Measurements from ENCODE around the gene TMEM178A.
"Not testable (repeated sequence)": the region's sequence is repeated elsewhere in the genome, so short reads cannot be mapped to it uniquely, and the experiment has no call there.

Gene TMEM178A

DNA sequence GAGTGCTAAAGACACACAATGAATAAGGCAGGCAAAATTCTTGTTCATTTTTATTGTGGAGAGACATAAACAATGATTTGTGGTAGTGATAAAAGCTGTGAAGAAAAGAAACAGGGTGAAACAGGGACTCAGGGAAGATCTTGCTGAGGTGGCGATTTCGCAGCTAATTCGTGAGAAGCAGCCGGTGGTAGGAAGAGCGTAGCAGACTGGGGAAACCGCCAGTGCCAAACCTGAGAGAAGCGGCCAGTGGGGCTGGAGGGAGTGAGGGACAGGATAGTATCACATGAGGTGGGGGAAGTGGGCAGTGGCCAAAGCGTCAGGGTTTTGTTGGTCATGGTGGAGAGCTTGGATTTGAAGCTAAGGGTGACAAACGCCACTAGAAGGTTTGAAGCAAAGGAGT, 42.3 kb downstream of the TMEM178A start:
- in situ Hi-C loops (cut with MboI; ENCODE audit: low sequenced_read_pairs) = no loop called here

DNA sequence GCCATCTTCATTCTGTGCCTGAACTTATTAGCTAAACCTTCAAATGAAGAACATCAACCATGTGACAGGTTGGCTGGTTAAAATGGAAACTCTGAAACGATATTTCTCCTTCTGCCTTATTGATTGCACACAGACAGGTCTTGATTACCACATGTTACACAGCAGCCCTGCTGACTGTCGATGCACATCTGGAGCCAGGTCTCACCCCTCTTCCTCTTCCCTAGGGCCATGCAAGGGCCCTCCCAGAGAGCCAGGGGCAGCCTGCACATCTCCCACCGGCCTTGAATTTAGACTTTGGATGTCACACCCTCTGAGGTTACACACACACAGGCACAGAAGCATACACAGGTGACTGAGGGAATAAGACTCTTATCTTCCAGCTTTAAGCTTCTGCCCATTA, 45.1 kb downstream of the TMEM178A start:
- in situ Hi-C loops (cut with MboI; ENCODE audit: low sequenced_read_pairs) = no loop called here

DNA sequence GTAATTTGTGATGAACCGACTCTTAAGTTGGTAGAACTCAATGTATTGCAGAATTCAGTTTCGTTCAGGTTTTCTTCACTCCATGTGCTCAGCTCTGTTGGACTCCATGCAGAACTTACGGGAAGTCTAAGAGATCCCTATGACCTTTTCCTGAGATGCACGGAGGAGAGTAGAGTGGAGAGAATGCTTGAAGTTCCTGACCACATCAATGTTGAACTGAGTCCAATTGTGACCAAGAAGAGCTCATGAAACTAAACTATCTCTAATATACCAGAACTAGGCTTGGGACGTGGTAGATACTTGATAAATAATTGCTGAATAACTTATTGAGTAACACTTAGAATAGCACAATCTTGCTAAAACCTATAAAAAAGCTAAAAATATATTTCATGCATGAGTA, 47.2 kb downstream of the TMEM178A start:
- in situ Hi-C loops (cut with MboI; ENCODE audit: low sequenced_read_pairs) = no loop called here

DNA sequence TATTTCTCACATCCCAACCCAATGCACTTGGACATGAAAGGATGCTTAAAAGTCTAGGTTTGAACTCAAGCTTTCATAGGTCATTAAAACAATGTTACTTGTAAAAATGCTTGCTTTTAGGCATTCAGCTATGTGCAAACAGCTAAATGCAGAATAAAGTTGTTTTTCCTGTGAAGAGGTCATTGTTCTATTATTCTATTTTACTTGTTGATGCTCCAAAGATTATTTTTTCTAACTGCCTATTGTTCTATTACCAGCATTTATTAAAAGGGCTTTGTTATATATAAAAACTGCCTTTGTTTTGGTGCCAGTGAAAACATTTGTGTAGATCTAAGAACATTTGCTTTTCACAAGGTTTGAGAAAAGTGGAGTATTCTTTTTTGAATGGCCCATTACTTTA, 49.4 kb downstream of the TMEM178A start:
- in situ Hi-C loops (cut with MboI; ENCODE audit: low sequenced_read_pairs) = no loop called here

DNA sequence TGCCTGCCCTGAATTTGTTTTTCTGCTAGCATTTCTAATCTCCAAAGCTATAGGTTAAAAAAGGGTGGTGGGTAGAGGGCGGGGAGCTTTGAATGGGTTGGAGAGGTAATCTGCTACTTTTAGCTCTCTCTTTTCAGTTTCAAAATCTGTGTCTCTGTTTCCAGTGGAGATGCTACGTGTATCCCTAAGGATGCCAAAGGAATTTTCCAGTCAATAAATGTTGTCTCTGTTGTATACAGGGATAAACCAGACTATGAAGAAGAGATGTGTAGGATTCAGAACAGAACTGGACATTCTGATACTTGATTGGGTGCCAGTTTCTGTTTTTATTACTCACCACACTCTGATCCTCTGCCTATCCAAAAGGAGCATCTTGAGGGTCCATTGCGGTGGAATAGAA, 50.1 kb downstream of the TMEM178A start:
- in situ Hi-C loops (cut with MboI; ENCODE audit: low sequenced_read_pairs) = no loop called here

DNA sequence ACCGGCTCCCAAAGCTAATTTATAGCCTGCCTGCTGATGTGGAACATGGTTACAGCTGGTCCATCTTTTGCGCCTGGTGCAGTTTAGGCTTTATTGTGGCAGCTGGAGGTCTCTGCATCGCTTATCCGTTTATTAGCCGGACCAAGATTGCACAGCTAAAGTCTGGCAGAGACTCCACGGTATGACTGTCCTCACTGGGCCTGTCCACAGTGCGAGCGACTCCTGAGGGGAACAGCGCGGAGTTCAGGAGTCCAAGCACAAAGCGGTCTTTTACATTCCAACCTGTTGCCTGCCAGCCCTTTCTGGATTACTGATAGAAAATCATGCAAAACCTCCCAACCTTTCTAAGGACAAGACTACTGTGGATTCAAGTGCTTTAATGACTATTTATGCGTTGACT, 51.4 kb downstream of the TMEM178A start:
- in situ Hi-C loops (cut with MboI; ENCODE audit: low sequenced_read_pairs) = no loop called here

DNA sequence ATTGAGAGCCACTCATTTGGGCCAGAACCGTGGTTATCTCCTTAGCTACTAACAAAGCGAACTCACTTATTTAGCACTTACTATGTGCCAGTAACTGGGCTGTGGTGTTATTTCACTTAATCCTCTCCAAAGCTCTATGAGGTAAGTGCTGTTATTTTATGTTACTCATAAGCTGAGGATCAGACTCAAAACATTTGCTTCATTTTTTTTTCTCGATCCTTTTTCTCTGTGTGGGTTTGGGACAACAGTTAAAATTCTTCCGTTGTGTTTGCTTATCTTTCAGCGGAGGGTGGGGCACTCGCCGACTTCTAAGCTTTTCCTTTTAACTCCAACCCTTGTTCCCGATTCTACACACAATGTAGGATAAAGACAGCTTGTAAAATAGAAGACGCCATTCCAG, 52.8 kb downstream of the TMEM178A start:
- in situ Hi-C loops (cut with MboI; ENCODE audit: low sequenced_read_pairs) = no loop called here

DNA sequence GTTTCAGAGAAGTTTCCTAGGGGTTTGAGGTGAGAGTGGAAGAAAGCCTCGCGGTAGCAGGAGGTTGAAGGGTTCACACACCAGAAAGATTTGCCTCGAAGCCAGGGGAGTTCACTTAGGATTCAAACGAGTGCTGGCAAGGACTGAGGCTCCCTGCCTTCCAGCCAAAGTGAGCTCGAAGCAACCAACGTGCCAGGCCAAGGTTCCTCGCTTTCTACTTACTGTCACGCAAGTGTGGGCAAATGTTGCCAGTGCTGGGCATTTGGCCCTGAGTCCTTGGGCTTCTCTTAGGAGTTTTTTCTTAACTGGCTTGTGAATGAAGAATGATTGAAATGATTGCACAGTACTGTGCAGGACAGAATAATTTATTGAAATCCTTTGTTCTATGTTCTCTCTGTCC, 53.6 kb downstream of the TMEM178A start:
- in situ Hi-C loops (cut with MboI; ENCODE audit: low sequenced_read_pairs) = no loop called here

DNA sequence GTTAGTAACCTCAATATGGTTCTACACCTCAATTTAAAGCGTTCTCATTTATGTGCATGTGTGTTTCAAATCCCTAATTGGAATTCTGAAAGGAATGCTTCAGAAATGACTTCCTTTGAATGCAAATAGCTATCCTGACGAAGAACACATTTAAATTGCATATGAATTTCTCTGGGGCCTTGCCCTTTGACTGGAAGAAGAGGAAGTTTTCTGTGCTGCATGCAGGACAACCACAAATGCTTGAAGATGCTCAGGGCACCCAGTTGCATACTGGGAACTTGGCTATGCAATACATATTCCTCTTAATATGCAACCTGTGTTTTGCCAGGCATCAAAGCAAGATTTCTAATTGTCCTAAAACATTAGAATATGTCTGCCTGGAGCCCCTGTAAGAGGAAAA, 55.3 kb downstream of the TMEM178A start:
- in situ Hi-C loops (cut with MboI; ENCODE audit: low sequenced_read_pairs) = no loop called here

DNA sequence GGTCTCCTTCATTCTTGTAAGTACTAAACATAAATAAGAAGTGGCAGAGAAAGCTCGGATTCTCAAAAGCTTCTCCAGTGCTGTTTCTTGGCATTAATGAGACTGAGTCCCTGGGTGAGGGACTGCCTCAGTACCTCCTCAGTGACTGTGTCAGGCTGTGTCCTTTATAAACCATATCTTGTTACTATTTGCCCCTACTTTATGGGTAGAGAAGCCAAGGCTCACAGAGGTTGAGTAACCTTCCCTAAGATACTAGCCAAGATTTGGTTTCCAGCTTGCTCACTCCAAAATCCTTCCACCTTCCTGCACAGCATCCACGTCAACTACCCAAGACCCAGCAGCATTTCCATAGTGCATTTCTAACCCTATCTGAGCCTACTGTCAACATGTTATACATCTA, 57.8 kb downstream of the TMEM178A start:
- in situ Hi-C loops (cut with MboI; ENCODE audit: low sequenced_read_pairs) = no loop called here

DNA sequence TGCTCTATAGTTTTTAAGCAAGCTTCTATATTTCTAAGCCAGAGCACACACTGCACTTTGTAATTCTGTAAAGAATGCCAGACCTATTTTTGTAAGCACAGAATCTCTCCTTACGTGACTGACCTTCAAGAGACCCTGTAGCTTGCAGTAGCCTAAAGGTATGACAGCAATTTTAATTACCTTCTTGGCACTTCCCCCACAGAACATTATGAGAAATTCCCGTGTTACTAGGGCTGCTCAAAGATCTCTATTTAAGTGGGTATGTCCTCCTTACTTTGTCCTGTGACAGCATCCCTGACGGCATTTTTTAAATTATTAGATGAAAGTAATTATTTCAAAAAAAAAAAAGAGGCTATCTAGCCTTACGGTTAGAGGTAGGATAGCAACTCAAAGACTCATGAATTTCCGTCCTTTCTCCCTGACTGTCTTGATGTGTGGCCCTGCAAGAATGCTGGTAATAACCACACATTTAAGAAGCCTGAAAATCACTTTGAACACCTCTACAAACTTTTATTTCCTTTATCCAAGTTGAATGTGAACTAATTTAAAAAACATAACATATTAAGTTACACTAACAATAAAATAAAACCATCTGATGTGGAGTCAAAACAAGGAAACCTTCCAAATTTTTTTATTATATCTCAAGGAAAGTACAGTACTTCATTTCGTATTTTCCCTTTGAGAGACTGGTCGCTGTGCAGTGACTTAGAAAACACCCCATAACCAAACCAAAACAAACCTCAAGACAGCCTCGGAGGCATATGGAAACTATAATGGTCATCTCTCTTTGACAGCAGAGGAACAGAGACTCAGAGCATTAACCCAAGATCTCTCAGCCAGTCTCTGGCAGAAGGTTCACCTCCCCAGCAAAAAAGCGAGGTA, 58.5 kb downstream of the TMEM178A start:
- in situ Hi-C loops (cut with MboI; ENCODE audit: low sequenced_read_pairs) = no loop called here

DNA sequence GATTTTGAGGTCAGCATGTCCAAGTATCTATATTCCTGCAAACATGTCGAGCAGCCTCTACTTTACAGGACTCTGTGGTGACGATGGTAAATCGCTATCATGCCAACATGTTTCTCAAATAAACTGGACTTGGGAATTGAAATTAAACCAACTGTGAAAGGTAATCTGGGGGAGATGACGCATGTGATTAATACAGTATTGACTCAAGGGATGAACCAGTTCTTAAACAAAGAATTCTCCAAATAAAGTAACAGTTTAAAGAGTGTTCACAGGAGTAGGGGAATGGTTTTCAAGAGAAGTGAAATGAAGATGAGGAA, 59.1 kb downstream of the TMEM178A start:
- in situ Hi-C loops (cut with MboI; ENCODE audit: low sequenced_read_pairs) = no loop called here

DNA sequence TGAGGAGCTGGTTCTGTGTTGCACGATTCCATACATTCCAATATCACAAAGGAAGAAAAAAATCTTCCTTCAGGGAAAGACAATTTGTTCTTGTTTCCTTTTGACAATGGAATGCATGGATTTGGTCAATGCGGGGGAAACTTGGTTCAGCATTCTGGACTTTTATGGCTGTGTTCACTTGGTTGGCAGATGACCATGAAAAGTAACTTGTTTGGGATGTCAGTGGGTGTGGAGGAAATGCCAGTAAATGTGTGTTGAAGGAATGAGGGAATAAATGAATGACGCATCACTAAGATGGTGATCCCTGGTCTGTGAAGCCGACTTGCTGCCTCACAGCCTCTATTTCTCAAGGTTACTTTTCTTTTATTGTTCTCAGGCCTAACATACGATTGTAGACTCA, 59.7 kb downstream of the TMEM178A start:
- in situ Hi-C loops (cut with MboI; ENCODE audit: low sequenced_read_pairs) = no loop called here

DNA sequence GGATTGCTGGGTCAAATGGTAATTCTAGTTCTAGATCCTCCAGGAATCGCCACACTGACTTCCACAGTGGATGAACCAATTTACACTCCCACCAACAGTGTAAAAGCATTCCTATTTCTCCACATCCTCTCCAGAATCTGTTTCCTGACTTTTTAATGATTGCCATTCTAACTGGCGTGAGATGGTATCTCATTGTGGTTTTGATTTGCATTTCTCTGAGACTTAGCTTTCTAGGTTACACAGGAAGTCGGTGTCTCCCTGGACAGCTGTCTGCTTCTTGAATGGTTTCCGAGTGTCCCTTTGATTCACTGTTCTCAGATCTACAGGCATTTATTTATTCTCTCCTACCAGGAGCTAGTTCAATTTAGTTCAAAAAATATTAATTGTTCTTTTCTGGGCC, 62.4 kb downstream of the TMEM178A start:
- in situ Hi-C loops (cut with MboI; ENCODE audit: low sequenced_read_pairs) = not testable (repeated sequence)

DNA sequence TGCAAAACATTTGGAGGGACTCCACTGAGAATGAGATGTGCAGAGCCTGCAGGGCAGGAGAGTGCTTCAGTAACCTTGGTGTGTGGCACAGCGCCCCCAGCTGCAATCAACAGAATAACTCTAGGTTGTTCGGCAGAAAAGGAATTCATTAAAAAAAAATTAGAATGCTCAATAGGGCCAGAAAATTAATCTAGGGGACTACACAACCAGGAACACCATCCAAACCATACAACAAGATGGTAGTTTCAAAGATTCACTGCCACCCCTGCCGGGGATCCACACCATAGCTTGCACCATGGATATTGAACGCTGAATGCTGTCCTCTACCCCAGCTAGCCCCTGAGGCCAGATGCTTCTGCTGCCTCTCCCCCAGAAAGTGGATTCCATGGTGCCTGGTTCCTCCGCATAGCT, 63.2 kb downstream of the TMEM178A start:
- in situ Hi-C loops (cut with MboI; ENCODE audit: low sequenced_read_pairs) = no loop called here

DNA sequence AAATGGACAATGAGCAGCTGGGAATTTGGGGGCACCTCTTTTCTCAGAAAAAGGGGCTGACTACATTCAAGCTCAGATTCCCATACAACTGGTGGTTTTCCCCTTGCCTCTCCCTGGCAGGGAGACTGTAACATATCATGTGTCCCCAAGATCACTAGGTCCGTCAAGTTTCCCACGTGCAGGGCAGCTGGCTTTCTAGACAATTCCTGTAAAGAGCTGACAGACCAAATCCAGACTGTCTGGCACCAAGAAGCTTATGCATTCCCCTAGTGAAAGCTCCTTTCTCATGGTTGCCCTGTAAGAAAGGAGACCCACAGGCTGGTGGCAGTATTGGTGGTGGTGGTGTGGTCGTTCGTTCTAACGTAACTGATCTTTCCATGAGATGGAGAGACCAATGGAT, 64.6 kb downstream of the TMEM178A start:
- in situ Hi-C loops (cut with MboI; ENCODE audit: low sequenced_read_pairs) = no loop called here

DNA sequence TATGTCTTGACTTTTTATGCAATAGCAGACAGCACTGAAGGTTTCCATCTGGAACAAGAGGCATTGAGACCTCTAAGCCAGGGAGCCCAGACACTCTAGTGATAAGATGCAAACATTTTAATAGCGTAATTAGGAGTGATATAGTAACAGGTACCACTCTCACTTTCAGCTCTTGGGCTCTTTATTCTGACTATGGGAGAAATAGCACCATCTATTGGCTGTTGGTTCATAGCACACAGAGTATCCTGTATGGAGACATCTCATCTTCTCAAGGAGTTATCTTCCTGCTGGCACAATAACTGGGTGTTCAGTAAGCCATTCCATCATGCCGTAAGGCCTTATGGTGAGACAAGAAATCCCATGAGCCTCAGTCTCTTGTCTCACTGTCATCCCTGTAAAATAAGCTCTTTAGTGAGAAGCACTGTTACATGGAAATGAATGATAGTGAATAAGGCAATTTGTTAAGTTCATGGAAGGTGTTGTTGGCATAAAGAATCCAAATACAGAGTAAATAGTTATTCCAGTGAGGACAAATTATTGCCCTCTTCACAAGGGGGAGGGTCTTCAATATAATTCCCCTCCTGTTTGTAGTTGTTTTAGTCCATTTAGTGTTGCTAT, 65.1 kb downstream of the TMEM178A start:
- in situ Hi-C loops (cut with MboI; ENCODE audit: low sequenced_read_pairs) = no loop called here

DNA sequence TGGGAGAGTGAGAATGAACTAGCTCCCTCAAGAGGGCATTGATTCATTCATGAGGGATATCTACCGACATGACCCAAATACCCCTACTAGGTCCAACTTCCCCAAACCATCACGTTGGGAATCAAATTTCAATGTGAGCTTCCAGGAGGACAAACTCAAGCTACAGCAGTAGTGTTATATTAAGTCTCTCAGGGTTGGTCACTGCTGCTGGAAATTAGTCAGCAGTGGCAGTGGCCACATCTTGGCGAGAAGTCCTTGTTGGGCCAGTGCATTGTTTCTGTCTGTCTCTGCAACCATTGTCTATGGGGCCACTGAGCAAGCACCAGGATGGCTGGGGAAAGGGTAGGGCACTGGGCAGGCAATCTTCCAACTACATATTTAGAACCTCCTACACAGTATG, 65.8 kb downstream of the TMEM178A start:
- in situ Hi-C loops (cut with MboI; ENCODE audit: low sequenced_read_pairs) = no loop called here

DNA sequence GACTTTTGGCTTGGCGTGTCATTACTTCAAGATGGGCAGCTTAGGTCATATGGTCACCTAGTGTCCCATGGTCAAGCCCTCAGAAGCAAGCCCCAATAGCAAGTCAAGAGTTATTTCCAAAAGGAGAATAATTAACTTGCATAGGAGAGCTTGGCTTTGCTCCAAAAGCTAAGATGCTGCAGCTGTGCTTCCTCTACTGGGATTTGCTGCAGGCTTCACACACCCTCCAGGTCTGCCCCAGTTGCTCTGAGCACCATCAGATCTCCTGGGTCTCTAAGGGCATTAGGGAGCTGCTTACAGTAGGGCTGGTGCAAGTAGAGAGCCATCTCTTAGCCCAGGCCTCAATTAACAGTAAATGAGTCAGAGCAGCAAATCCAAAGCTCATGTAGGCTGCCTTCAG, 66.8 kb downstream of the TMEM178A start:
- in situ Hi-C loops (cut with MboI; ENCODE audit: low sequenced_read_pairs) = no loop called here

DNA sequence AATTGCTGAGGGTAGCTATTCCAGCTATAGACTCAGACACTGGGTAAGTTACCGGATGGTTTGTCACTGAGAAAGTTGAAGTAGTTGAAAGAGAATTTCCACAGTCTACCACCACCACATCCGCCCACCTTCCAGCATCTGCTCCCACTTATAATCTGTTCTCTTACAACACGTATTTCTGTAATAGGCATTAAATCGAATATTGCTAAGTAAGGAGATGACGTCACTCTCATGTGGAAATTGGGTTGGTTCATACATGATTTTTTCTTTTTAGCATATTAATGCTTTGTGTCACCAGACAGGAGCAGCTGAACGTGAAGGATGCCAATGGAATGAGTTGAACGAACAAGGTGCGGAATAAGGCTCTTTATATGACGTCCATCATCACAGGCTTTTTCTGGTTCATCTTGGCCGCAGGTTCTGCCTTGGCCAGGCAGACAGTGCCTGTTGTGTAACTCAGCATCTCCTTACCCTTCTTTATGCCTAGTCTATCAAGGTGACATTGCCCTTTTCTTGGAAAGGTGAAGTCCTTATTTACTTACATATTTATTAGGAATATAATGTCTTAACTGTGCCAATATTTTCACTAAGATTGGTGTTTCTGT, 67.5 kb downstream of the TMEM178A start:
- in situ Hi-C loops (cut with MboI; ENCODE audit: low sequenced_read_pairs) = no loop called here

DNA sequence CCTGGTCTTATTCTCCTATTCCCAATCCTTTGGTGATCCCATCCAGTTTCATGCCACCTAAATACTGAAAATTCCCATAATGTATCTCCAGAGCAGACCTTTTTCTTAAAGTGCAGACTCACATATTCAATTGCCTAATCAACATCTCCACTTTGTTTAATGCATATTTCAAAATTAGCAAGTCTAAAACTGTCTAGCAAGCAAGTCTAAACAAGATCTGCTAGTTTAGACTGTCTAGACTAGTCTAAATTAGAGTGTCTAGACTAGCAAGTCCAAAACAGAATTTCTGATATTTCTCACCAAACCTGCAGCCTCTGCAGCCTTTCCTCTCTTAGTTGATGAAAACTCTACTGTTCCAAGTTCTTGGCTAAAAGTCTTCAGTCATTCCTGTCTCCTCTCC, 68.7 kb downstream of the TMEM178A start:
- in situ Hi-C loops (cut with MboI; ENCODE audit: low sequenced_read_pairs) = no loop called here

DNA sequence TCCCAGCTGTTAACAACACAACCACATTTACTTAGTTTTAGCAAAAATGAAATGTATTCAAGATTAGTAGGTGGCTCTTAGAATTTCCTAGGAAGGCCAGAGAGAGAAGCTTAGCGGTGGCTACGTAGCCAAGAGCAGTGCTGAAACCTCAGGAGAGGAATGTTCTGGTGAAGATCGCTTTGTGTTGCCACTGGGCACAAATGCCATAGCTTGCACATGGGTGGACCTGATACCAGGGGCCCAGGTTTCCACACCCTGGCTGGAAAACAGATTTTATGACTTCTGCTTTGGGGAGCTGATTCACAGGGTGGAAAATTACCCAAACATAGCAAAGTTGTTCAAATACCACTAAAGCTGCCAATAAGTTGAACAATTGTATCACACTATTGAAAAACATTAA, 69.9 kb downstream of the TMEM178A start:
- in situ Hi-C loops (cut with MboI; ENCODE audit: low sequenced_read_pairs) = no loop called here
